GM19239 (cell line): ENCODE results near the gene DPP9.
A peak's percentile ranks its signal among the peaks of the same experiment; 100 is the strongest.

Source experiments
- DNase-seq: peaks from one replicate; pipeline ENCODE4 v3.0.0; 2011; ENCODE audit warnings: low spot score; ENCODE audit not compliant: insufficient read length
- FAIRE-seq: peaks from 2 replicates; lab custom pipeline; 2011; peaks lifted over from hg19 to GRCh38; lab: Jason Lieb, UNC

The DPP9 gene

GRCh38 chr19:4638828-4639530 lies 84.7 kb downstream of the DPP9 start, which contains the start of gene TNFAIP8L1:
Gene TNFAIP8L1 (plus strand): TSS chr19:4639516. CDS start chr19:4651870, 12,354 bp downstream.
- FAIRE-seq: peak; percentile 96

GRCh38 chr19:4638317-4638716 lies 85.3 kb downstream of the DPP9 start:
- DNase-seq: no peak
- no peak for FAIRE-seq

More at GRCh38 chr19:4638828-4639530, 84.7 kb downstream of the DPP9 start, which contains the start of gene TNFAIP8L1:
- peak; percentile 100 for DNase-seq

DNA sequence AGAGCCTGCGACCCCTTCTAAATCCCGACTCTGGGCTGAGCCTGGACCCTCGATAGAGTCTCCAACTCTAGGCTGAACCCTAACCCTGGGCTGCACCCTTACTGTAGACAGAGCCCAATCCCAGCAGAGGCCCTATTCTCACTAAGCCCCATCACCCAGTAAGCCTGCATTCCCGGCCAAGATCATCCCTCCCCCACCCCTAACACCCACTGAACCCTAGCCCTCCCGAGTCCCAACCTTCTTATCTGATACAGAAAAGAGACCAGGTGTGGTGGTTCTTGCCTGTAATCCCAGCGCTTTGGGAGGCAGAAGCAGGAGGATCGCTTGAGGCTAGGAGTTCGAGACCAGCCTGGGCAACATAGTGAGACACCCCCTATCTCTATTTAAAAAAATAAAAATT lies 86.9 kb downstream of the DPP9 start:
- DNase-seq: no peak
- FAIRE-seq: no peak

DNA sequence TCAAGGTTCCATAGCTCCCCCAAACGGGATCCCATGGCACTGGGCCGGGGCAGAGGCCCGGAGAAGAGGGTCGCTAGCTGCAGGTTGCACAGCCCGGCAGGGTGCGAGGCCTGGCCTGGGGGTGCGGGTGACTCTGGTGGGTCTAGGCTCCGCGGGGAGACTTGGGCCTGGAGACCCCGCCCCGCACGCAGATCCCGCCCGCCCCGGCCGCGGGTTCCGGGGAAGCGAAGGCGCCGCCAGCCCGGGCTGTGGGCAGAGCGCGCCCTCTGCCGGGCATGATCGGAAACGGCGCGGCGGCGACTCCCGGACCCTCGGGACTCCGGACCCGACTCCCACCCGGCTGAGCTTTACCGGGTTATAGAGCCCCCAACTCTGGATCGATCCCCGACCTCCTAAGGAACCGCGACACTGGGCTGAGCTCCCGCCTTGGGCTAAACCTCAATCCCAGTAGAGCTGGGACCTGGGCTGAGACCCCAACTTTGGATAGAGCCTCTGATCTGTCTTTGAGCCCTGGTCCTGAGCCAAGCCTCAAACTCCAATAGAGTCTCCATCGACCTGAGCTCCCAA lies 87.4 kb downstream of the DPP9 start:
- FAIRE-seq (peak; percentile 33), DNase-seq (peak; percentile 62)

- DNase-seq (no peak), FAIRE-seq (no peak)
Measured at GRCh38 chr19:4635754-4636116, 87.9 kb downstream of the DPP9 start.

DNA sequence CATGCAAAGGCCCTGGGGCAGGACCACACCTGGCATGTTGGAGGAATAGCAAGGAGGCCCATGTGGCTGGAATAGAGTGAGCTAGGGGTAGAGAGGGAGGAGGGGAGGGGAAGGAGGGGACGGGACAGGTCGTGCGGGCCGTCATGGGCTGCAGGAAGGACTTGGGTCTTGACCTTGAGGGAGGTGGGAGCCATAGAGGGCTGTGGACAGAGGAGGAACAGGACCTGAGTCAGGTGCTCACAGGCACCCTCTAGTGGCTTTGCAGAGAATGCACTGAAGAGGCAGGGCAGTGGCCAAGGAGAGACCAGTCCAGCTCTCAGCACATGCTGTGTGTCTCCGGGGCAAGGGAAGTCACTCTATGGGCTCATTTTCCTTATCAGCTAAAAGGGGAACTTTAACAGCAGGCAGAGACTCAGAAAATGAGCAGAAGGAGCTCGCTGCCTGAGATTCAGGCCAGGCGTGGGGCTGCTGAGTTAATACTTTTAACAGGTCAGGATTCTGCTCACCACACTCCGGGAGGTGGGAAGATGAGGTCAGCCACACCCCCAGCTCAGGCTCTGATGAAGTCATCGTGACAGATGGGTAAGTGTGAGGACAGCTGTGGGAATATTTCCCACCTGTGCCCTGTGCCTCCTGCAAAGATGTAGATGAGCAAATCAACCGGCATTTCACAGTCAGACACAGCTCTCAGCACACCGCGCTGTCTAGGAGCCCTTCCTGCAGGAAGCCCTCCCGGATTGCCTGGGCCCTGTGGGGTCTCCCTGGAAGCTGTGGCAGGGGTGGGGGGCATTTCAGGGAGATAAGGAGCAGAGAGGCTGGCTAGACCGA lies 90.3 kb downstream of the DPP9 start:
- DNase-seq: peak; percentile 44
- FAIRE-seq: no peak
